Peyer's patch (tissue), 4 donors: ENCODE measurements around the gene OR6J1.

Source experiments
- CTCF ChIP-seq, 6 experiments: fragments of 450-650 bp in 4 of 6; fragments of 200-600 bp in 2 of 6; sonication (generic) in 1 of 6; IDR thresholded peaks; one replicate each; pipeline ENCODE4 v1.5.1; 2017 to 2019; ENCODE audit warnings: antibody characterized with exemption in 6 of 6, mild to moderate bottlenecking in 3 of 6, moderate library complexity in 1 of 6
- POLR2A ChIP-seq, 2 donors: fragments of 450-650 bp; IDR thresholded peaks; one replicate each; pipeline ENCODE4 v1.5.1; 2017; ENCODE audit warnings: antibody characterized with exemption in 2 of 2, mild to moderate bottlenecking in 2 of 2, moderate library complexity in 2 of 2

GRCh38 chr14:22658946-22659345, 14.8 kb upstream of the OR6J1 start:
- no peak for TF ChIP-seq CTCF (IDR thresholded peaks at IDR 0.05)
- TF ChIP-seq POLR2A (IDR thresholded peaks at IDR 0.05) = no peak
